SU-DHL-6 (cell line): Measurements from ENCODE around the gene PRLR.
"Not testable (repeated sequence)": the region's sequence is repeated elsewhere in the genome, so short reads cannot be mapped to it uniquely, and the experiment has no call there.

Experiments
- H2AFZ ChIP-seq: fragments of 200-600 bp; sonication (generic); 2 replicates; pipeline ENCODE4 v1.6.1; 2014; ENCODE audit warnings: low read depth, mild to moderate bottlenecking, moderate library complexity, mixed read lengths, antibody characterized with exemption, low read length; ENCODE audit not compliant: severe bottlenecking
- H3F3A ChIP-seq: fragments of 200-600 bp; shearing (Covaris generic); 2 replicates; pipeline ENCODE4 v1.6.0; 2016; ENCODE audit warnings: antibody characterized with exemption, mild to moderate bottlenecking; ENCODE audit not compliant: insufficient read depth
- H3K27ac ChIP-seq: fragments of 200-600 bp; sonication (generic); 2 replicates; pipeline ENCODE4 v1.5.1; 2016; ENCODE audit warnings: low read depth, mild to moderate bottlenecking, low read length, moderate library complexity, mixed read lengths
- H3K27me3 ChIP-seq: fragments of 200-600 bp; sonication (generic), shearing (Covaris generic); 2 replicates; pipeline ENCODE4 v1.6.0; 2014; ENCODE audit warnings: mild to moderate bottlenecking, low read length
- H3K36me3 ChIP-seq: fragments of 200-600 bp; sonication (generic); 2 replicates; pipeline ENCODE4 v1.6.1; 2014; ENCODE audit warnings: mild to moderate bottlenecking, low read length, mixed read lengths
- H3K4me2 ChIP-seq: fragments of 300-600, 200-600 bp; shearing (Covaris generic), sonication (generic); 2 replicates; pipeline ENCODE4 v1.6.0; 2014; ENCODE audit warnings: low read length, low read depth, mild to moderate bottlenecking; ENCODE audit not compliant: poor library complexity, severe bottlenecking
- H3K4me3 ChIP-seq: fragments of 200-600 bp; sonication (generic); 2 replicates; pipeline ENCODE4 v1.5.1; 2014; ENCODE audit warnings: antibody characterized with exemption, low read length, mild to moderate bottlenecking, mixed read lengths; ENCODE audit not compliant: insufficient read depth, poor library complexity, severe bottlenecking
- H3K79me2 ChIP-seq: fragments of 200-600 bp; sonication (generic); 2 replicates; pipeline ENCODE4 v1.6.1; 2014; ENCODE audit warnings: mild to moderate bottlenecking, low read length, moderate library complexity; ENCODE audit not compliant: insufficient read depth
- H3K9ac ChIP-seq: fragments of 200-600 bp; sonication (generic); 2 replicates; pipeline ENCODE4 v1.7.0; 2014; ENCODE audit warnings: mild to moderate bottlenecking, low read length
- H3K9me2 ChIP-seq: fragments of 200-600 bp; sonication (generic); replicated peaks from 2 replicates; pipeline ENCODE4 v1.6.1; 2014; ENCODE audit warnings: low read length; ENCODE audit not compliant: insufficient read depth
- H3K9me3 ChIP-seq: fragments of 200-600 bp; sonication (generic); 2 replicates; pipeline ENCODE4 v1.6.1; 2014; ENCODE audit warnings: low read length, mixed read lengths; ENCODE audit not compliant: insufficient read depth
- H4K20me1 ChIP-seq: fragments of 200-600 bp; sonication (generic); 2 replicates; pipeline ENCODE4 v1.6.1; 2014; ENCODE audit warnings: low read depth, mild to moderate bottlenecking, antibody characterized with exemption, low read length, moderate library complexity, mixed read lengths
- EZH2phosphoT487 ChIP-seq: fragments of 200-600 bp; sonication (generic), shearing (Covaris generic); conservative IDR thresholded peaks from 2 replicates; pipeline ENCODE4 v1.6.1; 2018; ENCODE audit warnings: mild to moderate bottlenecking, antibody characterized with exemption, low read length, moderate library complexity, mixed read lengths
- TF ChIP-seq, protein P1 (sequence below): fragments of 200-600 bp; sonication (generic); IDR thresholded peaks from one replicate; pipeline ENCODE4 v1.5.1; 2017; ENCODE audit warnings: antibody characterized with exemption, mild to moderate bottlenecking, low read length, moderate library complexity; ENCODE audit not compliant: insufficient read depth, poor library complexity, severe bottlenecking

PRLR gene

DNA sequence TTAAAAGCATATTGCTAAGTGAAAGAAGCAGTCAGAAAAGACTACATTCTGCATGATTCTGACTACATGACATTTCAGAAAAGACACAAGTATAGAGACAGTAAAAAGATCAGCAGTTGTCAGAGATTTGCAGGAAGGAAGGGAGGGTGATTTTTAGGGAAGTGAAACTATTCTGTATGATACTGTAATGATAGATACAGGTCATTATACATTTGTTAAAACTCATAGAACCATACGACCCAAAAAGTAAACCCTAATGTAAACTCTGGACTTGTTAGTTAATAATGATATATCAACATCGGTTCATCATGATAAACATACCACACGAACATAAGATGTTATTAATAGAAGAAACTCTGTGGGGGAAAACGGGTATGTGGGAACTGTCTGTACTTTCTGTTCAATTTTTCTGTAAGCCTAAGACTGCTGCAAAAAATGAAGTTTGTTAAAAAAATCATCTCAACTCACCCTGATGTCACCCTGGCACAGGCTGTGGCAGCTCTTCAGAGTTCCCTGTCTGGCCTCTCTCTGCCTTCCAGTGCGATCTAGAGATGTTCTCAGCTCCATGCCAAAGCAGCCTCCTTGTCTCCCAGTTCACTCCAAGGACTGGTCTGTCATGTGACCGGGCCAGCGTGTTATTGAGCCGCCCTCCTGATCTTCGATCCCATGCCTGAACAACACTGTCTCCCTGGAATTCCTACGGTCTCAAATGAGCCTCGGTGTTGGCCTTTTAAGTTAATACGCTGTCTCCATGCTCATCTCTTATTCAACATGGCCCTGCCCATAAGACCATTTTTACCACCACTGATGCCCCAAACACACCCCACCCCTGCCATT lies 35.4 kb downstream of the PRLR start:
- no peaks in the 10 kb centered on the region for H3K27me3 ChIP-seq
- H3K79me2 ChIP-seq = no peaks in the 10 kb centered on the region
- no peak overlapping the region for H2AFZ ChIP-seq
- H3K36me3 ChIP-seq = no peaks in the 10 kb centered on the region
- H3K4me3 ChIP-seq = no peak overlapping the region
- TF ChIP-seq EZH2phosphoT487 = no peak
- TF ChIP-seq, protein P1, sequence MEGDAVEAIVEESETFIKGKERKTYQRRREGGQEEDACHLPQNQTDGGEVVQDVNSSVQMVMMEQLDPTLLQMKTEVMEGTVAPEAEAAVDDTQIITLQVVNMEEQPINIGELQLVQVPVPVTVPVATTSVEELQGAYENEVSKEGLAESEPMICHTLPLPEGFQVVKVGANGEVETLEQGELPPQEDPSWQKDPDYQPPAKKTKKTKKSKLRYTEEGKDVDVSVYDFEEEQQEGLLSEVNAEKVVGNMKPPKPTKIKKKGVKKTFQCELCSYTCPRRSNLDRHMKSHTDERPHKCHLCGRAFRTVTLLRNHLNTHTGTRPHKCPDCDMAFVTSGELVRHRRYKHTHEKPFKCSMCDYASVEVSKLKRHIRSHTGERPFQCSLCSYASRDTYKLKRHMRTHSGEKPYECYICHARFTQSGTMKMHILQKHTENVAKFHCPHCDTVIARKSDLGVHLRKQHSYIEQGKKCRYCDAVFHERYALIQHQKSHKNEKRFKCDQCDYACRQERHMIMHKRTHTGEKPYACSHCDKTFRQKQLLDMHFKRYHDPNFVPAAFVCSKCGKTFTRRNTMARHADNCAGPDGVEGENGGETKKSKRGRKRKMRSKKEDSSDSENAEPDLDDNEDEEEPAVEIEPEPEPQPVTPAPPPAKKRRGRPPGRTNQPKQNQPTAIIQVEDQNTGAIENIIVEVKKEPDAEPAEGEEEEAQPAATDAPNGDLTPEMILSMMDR = no peak
- H3K9ac ChIP-seq = no peak overlapping the region
- H3K9me2 ChIP-seq = no peaks in the 10 kb centered on the region
- H3K4me2 ChIP-seq = peak overlapping the region; percentile 23
- H3K9me3 ChIP-seq = no peaks in the 10 kb centered on the region
- H4K20me1 ChIP-seq = no peaks in the 10 kb centered on the region
- H3F3A ChIP-seq = no peaks in the 10 kb centered on the region
- H3K27ac ChIP-seq = no peak overlapping the region

DNA sequence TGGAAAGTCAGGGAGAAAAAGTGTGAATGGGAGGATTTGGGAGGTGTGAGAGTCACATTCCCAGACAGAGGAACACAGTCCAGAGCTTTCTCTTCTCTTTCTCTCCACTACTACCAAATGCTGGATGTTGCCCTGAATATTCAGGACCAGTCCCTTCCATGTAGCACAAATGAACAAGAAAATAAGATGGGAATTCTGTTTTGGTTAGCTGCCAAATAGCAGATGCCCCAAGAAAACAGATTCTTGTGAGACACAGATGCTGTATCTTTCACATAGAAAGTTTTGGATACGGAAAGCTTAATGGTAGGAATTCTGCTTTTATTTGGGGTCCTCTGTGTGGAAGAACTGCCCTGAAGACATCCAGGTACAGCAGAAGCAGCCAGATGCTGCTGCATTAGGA lies 37.8 kb downstream of the PRLR start:
- no peaks in the 10 kb centered on the region for H3K27me3 ChIP-seq
- no peaks in the 10 kb centered on the region for H3K79me2 ChIP-seq
- H3K9me2 ChIP-seq = no peaks in the 10 kb centered on the region
- H3F3A ChIP-seq = no peaks in the 10 kb centered on the region
- no peak overlapping the region for H2AFZ ChIP-seq
- TF ChIP-seq EZH2phosphoT487 = no peak
- TF ChIP-seq, protein P1 = no peak
- no peaks in the 10 kb centered on the region for H3K9me3 ChIP-seq
- H3K4me3 ChIP-seq = no peak overlapping the region
- no peak overlapping the region for H3K27ac ChIP-seq
- H3K36me3 ChIP-seq = no peaks in the 10 kb centered on the region
- no peak overlapping the region for H3K4me2 ChIP-seq
- no peak overlapping the region for H3K9ac ChIP-seq
- H4K20me1 ChIP-seq = no peaks in the 10 kb centered on the region

DNA sequence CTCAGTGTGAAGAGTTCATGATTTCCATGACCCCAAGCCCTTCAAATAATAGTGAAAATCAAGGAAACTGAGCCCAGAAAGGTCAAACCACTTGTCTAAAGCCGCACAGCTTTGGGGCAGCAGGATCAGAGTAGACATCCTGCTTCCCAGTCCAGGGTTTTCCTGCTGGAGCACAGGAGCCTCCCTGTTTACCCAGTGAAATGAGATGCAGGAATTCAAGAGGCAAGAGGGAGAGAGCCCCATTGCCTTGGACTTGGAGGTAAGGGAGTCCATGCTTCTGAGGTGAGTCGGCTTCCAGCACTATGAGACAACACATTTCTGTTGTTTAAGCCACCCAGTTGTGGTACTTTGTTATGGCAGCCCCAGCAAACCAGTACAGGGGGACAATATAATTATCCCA lies 40.5 kb downstream of the PRLR start:
- H3K9ac ChIP-seq, H3K9me3 ChIP-seq, H4K20me1 ChIP-seq, H3F3A ChIP-seq, H3K4me3 ChIP-seq, H3K36me3 ChIP-seq, H3K79me2 ChIP-seq, H3K4me2 ChIP-seq, H2AFZ ChIP-seq, H3K27me3 ChIP-seq, H3K9me2 ChIP-seq, H3K27ac ChIP-seq: not testable (repeated sequence)

DNA sequence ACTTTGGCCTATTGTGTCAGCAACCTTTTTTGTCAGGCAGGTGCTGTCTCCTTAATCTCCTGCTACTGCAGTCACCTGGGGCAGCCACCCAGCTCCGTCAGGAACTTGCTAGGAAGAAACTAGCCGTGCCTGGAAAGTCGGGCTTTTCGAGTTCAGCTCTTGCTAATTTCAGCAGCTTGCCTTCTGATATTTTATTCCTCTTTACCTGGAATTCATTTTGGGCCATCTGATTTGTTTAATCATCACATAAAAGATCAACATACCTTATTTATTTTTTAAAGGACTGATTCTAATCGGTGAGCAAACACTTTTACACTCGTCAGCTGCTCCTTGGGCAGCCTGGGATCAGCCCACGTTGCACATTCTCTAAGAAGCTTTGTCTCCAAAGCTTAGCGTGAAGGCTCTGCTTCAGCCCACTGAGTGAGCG lies 42.2 kb downstream of the PRLR start:
- Histone ChIP-seq H3K9me3 (no peaks in the 10 kb centered on the region), H3F3A (no peaks in the 10 kb centered on the region), H3K9me2 (no peaks in the 10 kb centered on the region), H2AFZ (no peak overlapping the region), H4K20me1 (no peaks in the 10 kb centered on the region), H3K27me3 (no peaks in the 10 kb centered on the region), H3K4me3 (no peak overlapping the region), H3K36me3 (no peaks in the 10 kb centered on the region), H3K79me2 (no peaks in the 10 kb centered on the region), H3K27ac (no peak overlapping the region), H3K4me2 (no peak overlapping the region), H3K9ac (no peak overlapping the region)
- no peak for TF ChIP-seq EZH2phosphoT487
- TF ChIP-seq, protein P1 = no peak

DNA sequence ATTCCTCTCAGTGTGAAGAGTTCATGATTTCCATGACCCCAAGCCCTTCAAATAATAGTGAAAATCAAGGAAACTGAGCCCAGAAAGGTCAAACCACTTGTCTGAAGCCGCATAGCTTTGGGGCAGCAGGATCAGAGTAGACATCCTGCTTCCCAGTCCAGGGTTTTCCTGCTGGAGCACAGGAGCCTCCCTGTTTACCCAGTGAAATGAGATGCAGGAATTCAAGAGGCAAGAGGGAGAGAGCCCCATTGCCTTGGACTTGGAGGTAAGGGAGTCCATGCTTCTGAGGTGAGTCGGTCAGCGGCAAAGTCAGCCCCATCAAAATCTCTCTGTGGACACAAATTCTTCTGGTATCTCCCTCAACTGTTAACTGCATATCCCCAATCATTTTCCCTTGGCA lies 42.7 kb downstream of the PRLR start:
- H4K20me1 ChIP-seq, H3K79me2 ChIP-seq, H3K9me3 ChIP-seq, H2AFZ ChIP-seq, H3K36me3 ChIP-seq, H3K4me2 ChIP-seq, H3K9me2 ChIP-seq, H3F3A ChIP-seq, H3K27ac ChIP-seq, H3K27me3 ChIP-seq, H3K9ac ChIP-seq, H3K4me3 ChIP-seq: not testable (repeated sequence)
